DND-41 (cell line): ENCODE data around the gene SMPD4.

Experiments used
- EZH2 ChIP-seq: IDR thresholded peaks from 3 replicates; pipeline ENCODE4 v1.6.1; 2012; ENCODE audit warnings: borderline replicate concordance, low read depth, mild to moderate bottlenecking, moderate library complexity, low read length, inconsistent platforms; ENCODE audit not compliant: severe bottlenecking
- TF ChIP-seq, protein P1 (sequence below): IDR thresholded peaks from 2 replicates; pipeline ENCODE4 v1.5.1; 2012; ENCODE audit warnings: borderline replicate concordance, low read length, moderate library complexity, mild to moderate bottlenecking; ENCODE audit not compliant: poor library complexity, severe bottlenecking; ENCODE audit errors: extremely low read depth

- TF ChIP-seq, protein P1, sequence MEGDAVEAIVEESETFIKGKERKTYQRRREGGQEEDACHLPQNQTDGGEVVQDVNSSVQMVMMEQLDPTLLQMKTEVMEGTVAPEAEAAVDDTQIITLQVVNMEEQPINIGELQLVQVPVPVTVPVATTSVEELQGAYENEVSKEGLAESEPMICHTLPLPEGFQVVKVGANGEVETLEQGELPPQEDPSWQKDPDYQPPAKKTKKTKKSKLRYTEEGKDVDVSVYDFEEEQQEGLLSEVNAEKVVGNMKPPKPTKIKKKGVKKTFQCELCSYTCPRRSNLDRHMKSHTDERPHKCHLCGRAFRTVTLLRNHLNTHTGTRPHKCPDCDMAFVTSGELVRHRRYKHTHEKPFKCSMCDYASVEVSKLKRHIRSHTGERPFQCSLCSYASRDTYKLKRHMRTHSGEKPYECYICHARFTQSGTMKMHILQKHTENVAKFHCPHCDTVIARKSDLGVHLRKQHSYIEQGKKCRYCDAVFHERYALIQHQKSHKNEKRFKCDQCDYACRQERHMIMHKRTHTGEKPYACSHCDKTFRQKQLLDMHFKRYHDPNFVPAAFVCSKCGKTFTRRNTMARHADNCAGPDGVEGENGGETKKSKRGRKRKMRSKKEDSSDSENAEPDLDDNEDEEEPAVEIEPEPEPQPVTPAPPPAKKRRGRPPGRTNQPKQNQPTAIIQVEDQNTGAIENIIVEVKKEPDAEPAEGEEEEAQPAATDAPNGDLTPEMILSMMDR, result no peak
- TF ChIP-seq EZH2, result no peak
These were observed 28.4 kb downstream of the SMPD4 start for GRCh38 chr2:130152816-130153595.
